Ishikawa (cell line): Measurements from ENCODE around the gene ROPN1L.

Experiments
- CEBPB ChIP-seq: IDR thresholded peaks from 2 replicates; pipeline ENCODE4 v1.6.1; 2012
- CREB1 ChIP-seq: IDR thresholded peaks from 2 replicates; pipeline ENCODE4 v1.6.1; 2012; ENCODE audit warnings: low read depth
- EGR1 ChIP-seq: IDR thresholded peaks from 2 replicates; pipeline ENCODE4 v1.6.1; 2012
- EP300 ChIP-seq: IDR thresholded peaks from 2 replicates; pipeline ENCODE4 v1.6.1; 2012; ENCODE audit warnings: borderline replicate concordance
- FOXM1 ChIP-seq: IDR thresholded peaks from 2 replicates; pipeline ENCODE4 v1.6.1; 2012; ENCODE audit warnings: low read depth, borderline replicate concordance
- MAX ChIP-seq: IDR thresholded peaks from 2 replicates; pipeline ENCODE4 v1.6.1; 2012
- NFIC ChIP-seq: IDR thresholded peaks from 2 replicates; pipeline ENCODE4 v1.6.1; 2012
- RAD21 ChIP-seq: IDR thresholded peaks from 2 replicates; pipeline ENCODE4 v1.6.1; 2012; ENCODE audit warnings: low read depth
- REST ChIP-seq: IDR thresholded peaks from 2 replicates; pipeline ENCODE4 v1.6.1; 2012; ENCODE audit warnings: low read depth, mild to moderate bottlenecking
- TAF1 ChIP-seq: IDR thresholded peaks from 2 replicates; pipeline ENCODE4 v1.6.1; 2012; ENCODE audit warnings: low read depth, mild to moderate bottlenecking
- TCF12 ChIP-seq: IDR thresholded peaks from 2 replicates; pipeline ENCODE4 v1.6.1; 2012; ENCODE audit warnings: low read depth
- TEAD4 ChIP-seq: IDR thresholded peaks from 2 replicates; pipeline ENCODE4 v1.6.1; 2012
- USF1 ChIP-seq: IDR thresholded peaks from 2 replicates; pipeline ENCODE4 v1.6.1; 2012
- YY1 ChIP-seq: IDR thresholded peaks from 2 replicates; pipeline ENCODE4 v1.6.1; 2012; ENCODE audit warnings: low read depth
- ZBTB7A ChIP-seq: IDR thresholded peaks from 2 replicates; pipeline ENCODE4 v1.6.1; 2012; ENCODE audit warnings: low read depth

Gene ROPN1L

GRCh38 chr5:10420932-10421331 is 20.7 kb upstream of the ROPN1L start:
- TF ChIP-seq RAD21 (no peak), TEAD4 (no peak), USF1 (no peak), MAX (no peak), FOXM1 (no peak), REST (no peak), CEBPB (no peak), TCF12 (no peak), CREB1 (no peak), YY1 (no peak), ZBTB7A (no peak), EGR1 (no peak), NFIC (no peak)

GRCh38 chr5:10421896-10422691 is 19.6 kb upstream of the ROPN1L start:
- TF ChIP-seq TAF1 (no peak), TEAD4 (no peak)

- TF ChIP-seq TEAD4 (no peak), EGR1 (no peak), CEBPB (no peak), ZBTB7A (no peak), EP300 (no peak), YY1 (no peak), FOXM1 (no peak), TCF12 (no peak), NFIC (no peak)
Observed at GRCh38 chr5:10423022-10423421, 18.7 kb upstream of the ROPN1L start.

- TF ChIP-seq RAD21 (peak; percentile 58), MAX (no peak)
Observed at GRCh38 chr5:10424124-10424731, 17.5 kb upstream of the ROPN1L start.

- TF ChIP-seq CEBPB (no peak), TAF1 (no peak), NFIC (no peak), FOXM1 (no peak), RAD21 (no peak), ZBTB7A (no peak), EP300 (no peak), TCF12 (no peak), CREB1 (no peak), EGR1 (no peak), USF1 (no peak), REST (no peak), MAX (no peak), TEAD4 (no peak), YY1 (no peak)
Observed at GRCh38 chr5:10427201-10427600, 14.5 kb upstream of the ROPN1L start.

- TF ChIP-seq CREB1, result no peak
- TF ChIP-seq USF1, result no peak
- TF ChIP-seq TCF12, result no peak
- TF ChIP-seq EGR1, result no peak
- TF ChIP-seq MAX, result no peak
- no peak for TF ChIP-seq REST
- no peak for TF ChIP-seq FOXM1
- TF ChIP-seq EP300, result no peak
Observed at GRCh38 chr5:10427978-10428377, 13.7 kb upstream of the ROPN1L start.
